ENCODE data around the gene ZBTB43.

Gene ZBTB43

GRCh38 chr9:126857261-126857960 lies 52.6 kb downstream of the ZBTB43 start:
- no peak for DNase-seq (ENCODE audit: low read depth in 2 of 2)

- no peak for DNase-seq (ENCODE audit: low read depth in 2 of 2)
Measured at GRCh38 chr9:126859111-126859510, 54.3 kb downstream of the ZBTB43 start.

- peak; percentile 42 to 61 for DNase-seq (ENCODE audit: low read depth in 2 of 2)
Measured at GRCh38 chr9:126860077-126860756, 55.4 kb downstream of the ZBTB43 start, which contains the start of gene ZBTB34. ZBTB34 (plus strand) TSS chr9:126860639; CDS start chr9:126879400, 18,761 bp downstream.

- DNase-seq (ENCODE audit: low read depth in 2 of 2): no peak
Measured at GRCh38 chr9:126860757-126861466, 56.1 kb downstream of the ZBTB43 start.

- no peak for DNase-seq (ENCODE audit: low read depth in 2 of 2)
Measured at GRCh38 chr9:126861707-126862103, 56.9 kb downstream of the ZBTB43 start.

GRCh38 chr9:126862104-126862761 lies 57.4 kb downstream of the ZBTB43 start:
- no peak for DNase-seq (ENCODE audit: low read depth in 2 of 2)

GRCh38 chr9:126864771-126865170 lies 59.9 kb downstream of the ZBTB43 start:
- DNase-seq (ENCODE audit: low read depth in 2 of 2): no peak

- DNase-seq (ENCODE audit: low read depth in 2 of 2): no peak
Measured at GRCh38 chr9:126869368-126869767, 64.5 kb downstream of the ZBTB43 start.

- no peak for DNase-seq (ENCODE audit: low read depth in 2 of 2)
Measured at GRCh38 chr9:126872516-126872915, 67.7 kb downstream of the ZBTB43 start.

GRCh38 chr9:126874546-126875314 lies 69.9 kb downstream of the ZBTB43 start:
- DNase-seq (ENCODE audit: low read depth in 2 of 2): no peak

- DNase-seq (ENCODE audit: low read depth in 2 of 2): no peak
Measured at GRCh38 chr9:126875756-126876510, 71.1 kb downstream of the ZBTB43 start.

- no peak for DNase-seq (ENCODE audit: low read depth in 2 of 2)
Measured at GRCh38 chr9:126876531-126876930, 71.7 kb downstream of the ZBTB43 start.

- DNase-seq (ENCODE audit: low read depth in 2 of 2): no peak
Measured at GRCh38 chr9:126877418-126877817, 72.6 kb downstream of the ZBTB43 start.

GRCh38 chr9:126879288-126879687 lies 74.4 kb downstream of the ZBTB43 start:
- DNase-seq (ENCODE audit: low read depth in 2 of 2): no peak

- DNase-seq (ENCODE audit: low read depth in 2 of 2): no peak
Measured at GRCh38 chr9:126880226-126880946, 75.5 kb downstream of the ZBTB43 start.

GRCh38 chr9:126880947-126881332 lies 76.1 kb downstream of the ZBTB43 start:
- no peak for DNase-seq (ENCODE audit: low read depth in 2 of 2)

- DNase-seq (ENCODE audit: low read depth in 2 of 2): no peak
Measured at GRCh38 chr9:126882746-126883145, 77.9 kb downstream of the ZBTB43 start.

- DNase-seq (ENCODE audit: low read depth in 2 of 2): no peak
Measured at GRCh38 chr9:126883636-126884035, 78.8 kb downstream of the ZBTB43 start.

GRCh38 chr9:126885131-126885641 lies 80.3 kb downstream of the ZBTB43 start:
- no peak for DNase-seq (ENCODE audit: low read depth in 2 of 2)

Measured in stimulated activated CD8-positive, alpha-beta memory T cell treated with anti-CD3 and anti-CD28 coated beads, Interleukin-7, amount 100 ng/mL, for 4 hours (primary cell).